SJCRH30 (cell line): ENCODE measurements around the gene ZEB1. TPM values are rescaled to one million over a fixed set of nuclear protein-coding genes. Genes with fewer than 3 reads are reported as not detected.
"Not testable (repeated sequence)": the region's sequence is repeated elsewhere in the genome, so short reads cannot be mapped to it uniquely, and the experiment has no call there.

Experiments
- DNase-seq, 2 experiments: peaks; one replicate each; pipeline ENCODE4 v3.0.0-alpha.2; 2015 to 2020
- H3K27ac ChIP-seq: fragments of 250-450 bp; sonication (Bioruptor Pico); 2 replicates; pipeline ENCODE4 v1.5.1; 2020; ENCODE audit warnings: mild to moderate bottlenecking, moderate library complexity
- H3K27me3 ChIP-seq: fragments of 250-450 bp; sonication (Bioruptor Pico); 2 replicates; pipeline ENCODE4 v1.5.1; 2020; ENCODE audit warnings: mild to moderate bottlenecking, moderate library complexity
- H3K36me3 ChIP-seq: fragments of 250-450 bp; sonication (Bioruptor Pico); 2 replicates; pipeline ENCODE4 v1.5.1; 2020; ENCODE audit warnings: mild to moderate bottlenecking, moderate library complexity
- H3K4me1 ChIP-seq: fragments of 250-450 bp; sonication (Bioruptor Pico); 2 replicates; pipeline ENCODE4 v1.5.1; 2020; ENCODE audit warnings: mild to moderate bottlenecking, moderate library complexity
- H3K4me3 ChIP-seq: fragments of 250-450 bp; sonication (Bioruptor Pico); 2 replicates; pipeline ENCODE4 v1.5.1; 2020; ENCODE audit warnings: mild to moderate bottlenecking, moderate library complexity
- H3K9me3 ChIP-seq: fragments of 250-450 bp; sonication (Bioruptor Pico); replicated peaks from 2 replicates; pipeline ENCODE4 v1.5.1; 2020; ENCODE audit warnings: mild to moderate bottlenecking, moderate library complexity
- total RNA-seq: library from RNA; depleted of rRNA; stranded (reverse); fragments of >200 nt; shearing (Covaris generic); gene quantifications from 2 replicates; pipeline ENCODE4 v1.2.3, GENCODE V29; 2014

ZEB1 gene
- total RNA-seq, 1 experiment from 2014 or later, result 77.9 TPM

DNA sequence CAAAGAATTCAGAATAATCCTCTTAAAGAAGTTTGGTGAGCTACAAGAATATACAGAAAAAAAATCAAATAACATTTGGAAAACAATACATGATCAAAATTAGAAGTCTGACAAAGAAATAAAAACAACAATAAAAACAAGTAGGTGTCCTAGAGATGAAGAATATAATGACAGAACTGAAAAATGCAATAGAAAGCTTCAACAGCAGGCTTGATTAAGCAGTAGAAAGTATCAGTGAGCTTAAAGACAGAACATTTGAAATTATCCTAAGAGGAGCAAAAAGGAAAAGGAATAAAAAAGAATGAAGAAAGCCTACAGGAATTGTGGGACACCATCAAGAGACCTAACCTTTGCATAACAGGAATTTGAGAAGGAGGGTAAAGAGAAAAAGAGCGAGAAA, 238.8 kb downstream of the ZEB1 start:
- no peaks in the 10 kb centered on the region; the same call in 1 of the 2 replicates for H3K27me3 ChIP-seq
- no peaks in the 10 kb centered on the region for H3K36me3 ChIP-seq
- no peak for DNase-seq
- H3K4me1 ChIP-seq, result no peaks in the 10 kb centered on the region
- H3K27ac ChIP-seq, result no peak overlapping the region
- H3K4me3 ChIP-seq, result no peak overlapping the region
- peaks cover 13% of the 10 kb centered on the region for H3K9me3 ChIP-seq

DNA sequence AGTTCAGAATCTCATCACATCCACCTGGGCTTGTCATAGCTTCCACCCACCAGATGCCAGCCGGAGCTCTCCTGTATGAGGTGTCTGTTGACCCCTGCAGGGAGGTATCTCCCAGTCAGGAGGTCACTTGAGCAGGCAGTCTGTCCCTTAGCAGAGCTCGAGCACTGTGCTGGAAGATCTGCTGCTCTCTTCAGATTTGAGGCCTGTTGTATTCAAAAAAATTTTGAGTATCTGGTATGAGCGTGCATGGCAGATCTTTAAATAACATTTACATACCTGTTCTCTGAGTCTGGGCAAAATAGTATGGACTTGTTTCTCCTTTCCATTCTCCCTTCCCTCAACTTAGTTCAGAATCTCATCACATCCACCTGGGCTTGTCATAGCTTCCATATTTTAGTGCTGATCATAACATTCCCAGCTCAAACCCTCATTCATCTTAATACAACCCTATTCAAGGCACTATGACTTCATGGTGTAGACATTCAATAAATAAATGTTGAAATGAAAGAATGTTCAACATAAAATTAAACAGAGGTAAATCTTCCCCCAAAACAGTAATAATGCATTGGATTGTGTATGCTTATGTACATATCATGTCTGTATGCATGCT, 249.3 kb downstream of the ZEB1 start:
- H3K36me3 ChIP-seq, DNase-seq: not testable (repeated sequence)

DNA sequence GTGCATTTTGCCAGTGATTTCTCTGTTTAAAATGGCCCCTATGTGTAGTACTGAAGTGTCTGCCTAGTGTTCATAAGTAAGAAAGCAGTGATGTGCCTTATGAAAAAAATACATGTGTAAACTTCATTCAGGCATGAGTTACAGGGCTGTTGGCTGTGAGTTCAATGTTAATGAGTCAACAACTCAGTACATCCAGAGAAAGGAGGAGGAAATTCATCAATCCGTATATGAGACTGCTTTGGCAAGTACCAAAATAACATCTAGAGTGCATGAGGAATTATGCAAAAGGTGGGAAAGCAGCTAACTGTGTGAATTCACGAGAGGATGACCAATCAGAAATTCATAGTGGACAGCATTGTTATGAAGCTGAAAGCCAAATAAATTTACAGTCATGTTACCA, 255.6 kb downstream of the ZEB1 start:
- peaks cover 10% of the 10 kb centered on the region; the same call in 1 of the 2 replicates for H3K4me1 ChIP-seq
- H3K27me3 ChIP-seq, result no peaks in the 10 kb centered on the region
- H3K4me3 ChIP-seq, result no peak overlapping the region
- no peaks in the 10 kb centered on the region for H3K36me3 ChIP-seq
- no peak for DNase-seq
- no peak overlapping the region for H3K27ac ChIP-seq
- peaks cover 13% of the 10 kb centered on the region; the same call in 1 of the 2 replicates for H3K9me3 ChIP-seq

More for the DNA sequence above, 249.3 kb downstream of the ZEB1 start:
- not testable (repeated sequence) for H3K27me3 ChIP-seq, H3K4me3 ChIP-seq, H3K9me3 ChIP-seq, H3K27ac ChIP-seq, H3K4me1 ChIP-seq

DNA sequence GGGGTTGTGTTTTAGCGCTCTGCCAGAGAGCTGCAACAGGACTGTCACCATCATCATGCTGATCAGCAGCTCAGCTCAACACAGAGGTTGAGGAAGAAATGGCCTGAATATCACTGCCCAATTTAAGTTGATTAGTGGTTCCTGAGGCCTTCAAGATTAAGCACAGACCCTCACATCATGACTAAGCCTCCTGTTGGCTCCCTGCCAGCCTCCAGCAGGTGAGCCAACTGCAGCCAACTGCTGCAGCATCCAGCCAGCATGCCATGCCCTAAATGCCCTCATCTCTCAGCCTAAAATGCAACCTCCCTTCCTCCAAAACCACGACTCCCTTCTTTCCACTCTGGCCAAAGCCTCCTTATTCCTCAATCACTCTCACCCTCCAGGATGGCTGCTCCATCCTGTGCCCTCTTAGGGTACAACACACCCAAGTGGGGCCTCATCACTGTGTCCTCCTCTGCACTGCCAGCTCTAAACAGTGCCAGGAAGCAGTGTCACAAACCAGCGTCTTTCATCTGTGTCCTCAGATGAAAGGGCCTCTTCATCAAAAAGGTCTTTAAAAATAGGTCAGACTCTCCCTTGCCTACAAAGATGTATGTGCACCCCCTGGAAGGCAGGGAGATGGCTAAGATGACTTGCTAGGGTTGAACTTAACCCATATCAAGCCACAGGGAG, 259.3 kb downstream of the ZEB1 start:
- Histone ChIP-seq H3K4me3 (no peak overlapping the region), H3K36me3 (no peaks in the 10 kb centered on the region), H3K27me3 (no peaks in the 10 kb centered on the region), H3K4me1 (peaks cover 24% of the 10 kb centered on the region), H3K27ac (no peak overlapping the region), H3K9me3 (peaks cover 10% of the 10 kb centered on the region; the same call in 1 of the 2 replicates)
- peak in 1 of 2 experiments; percentile 42 for DNase-seq

DNA sequence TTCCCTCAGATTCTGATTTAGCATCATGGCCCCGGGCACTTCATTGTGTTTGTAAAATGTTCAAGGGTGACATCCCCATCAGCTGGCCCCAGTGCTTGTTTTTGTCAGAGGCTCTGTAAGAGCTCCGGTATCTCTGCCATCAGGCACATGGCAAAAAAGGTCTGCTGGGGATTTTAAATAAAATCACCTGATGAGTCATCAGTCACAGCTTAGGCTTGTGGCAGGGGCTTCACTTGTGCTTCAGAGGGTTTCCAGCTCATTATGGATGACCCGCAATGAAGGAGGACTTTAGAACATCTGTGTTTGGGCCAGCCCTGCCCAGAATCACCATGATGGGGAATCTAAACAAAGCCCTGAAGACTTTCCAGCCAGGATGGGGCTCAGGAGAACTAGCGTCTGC, 259.9 kb downstream of the ZEB1 start:
- DNase-seq, result no peak
- no peaks in the 10 kb centered on the region for H3K27me3 ChIP-seq
- no peaks in the 10 kb centered on the region for H3K36me3 ChIP-seq
- H3K27ac ChIP-seq, result no peak overlapping the region
- H3K4me1 ChIP-seq, result peaks cover 24% of the 10 kb centered on the region
- no peak overlapping the region for H3K4me3 ChIP-seq
- peaks cover 10% of the 10 kb centered on the region; the same call in 1 of the 2 replicates for H3K9me3 ChIP-seq
